ENCODE measurements around the gene USP1. TPM values are rescaled to one million over a fixed set of nuclear protein-coding genes. Genes with fewer than 3 reads are reported as not detected.

Gene USP1
- total RNA-seq, 2 donors from 2014 or later: 14.9 to 16.2 TPM

GRCh38 chr1:62493656-62494055 is 56.8 kb downstream of the USP1 start:
- H3K27me3 ChIP-seq: no peaks in the 10 kb centered on the region
- no peak overlapping the region for H3K27ac ChIP-seq
- DNase-seq (ENCODE audit: low spot score): no peak
- H3K4me1 ChIP-seq: no peaks in the 10 kb centered on the region
- H3K9me3 ChIP-seq: no peaks in the 10 kb centered on the region
- peaks cover 10% of the 10 kb centered on the region for H3K36me3 ChIP-seq
- TF ChIP-seq, protein P1, sequence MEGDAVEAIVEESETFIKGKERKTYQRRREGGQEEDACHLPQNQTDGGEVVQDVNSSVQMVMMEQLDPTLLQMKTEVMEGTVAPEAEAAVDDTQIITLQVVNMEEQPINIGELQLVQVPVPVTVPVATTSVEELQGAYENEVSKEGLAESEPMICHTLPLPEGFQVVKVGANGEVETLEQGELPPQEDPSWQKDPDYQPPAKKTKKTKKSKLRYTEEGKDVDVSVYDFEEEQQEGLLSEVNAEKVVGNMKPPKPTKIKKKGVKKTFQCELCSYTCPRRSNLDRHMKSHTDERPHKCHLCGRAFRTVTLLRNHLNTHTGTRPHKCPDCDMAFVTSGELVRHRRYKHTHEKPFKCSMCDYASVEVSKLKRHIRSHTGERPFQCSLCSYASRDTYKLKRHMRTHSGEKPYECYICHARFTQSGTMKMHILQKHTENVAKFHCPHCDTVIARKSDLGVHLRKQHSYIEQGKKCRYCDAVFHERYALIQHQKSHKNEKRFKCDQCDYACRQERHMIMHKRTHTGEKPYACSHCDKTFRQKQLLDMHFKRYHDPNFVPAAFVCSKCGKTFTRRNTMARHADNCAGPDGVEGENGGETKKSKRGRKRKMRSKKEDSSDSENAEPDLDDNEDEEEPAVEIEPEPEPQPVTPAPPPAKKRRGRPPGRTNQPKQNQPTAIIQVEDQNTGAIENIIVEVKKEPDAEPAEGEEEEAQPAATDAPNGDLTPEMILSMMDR (IDR thresholded peaks at IDR 0.05): no peak
- H3K4me3 ChIP-seq: no peak overlapping the region

- Histone ChIP-seq H3K4me3 (no peak overlapping the region), H3K4me1 (no peaks in the 10 kb centered on the region), H3K9me3 (no peaks in the 10 kb centered on the region), H3K36me3 (peaks cover 10% of the 10 kb centered on the region), H3K27ac (no peak overlapping the region), H3K27me3 (no peaks in the 10 kb centered on the region)
- TF ChIP-seq, protein P1 (IDR thresholded peaks at IDR 0.05): no peak
- no peak for DNase-seq (ENCODE audit: low spot score)
Observed at GRCh38 chr1:62494137-62494536, 57.3 kb downstream of the USP1 start.

- no peaks in the 10 kb centered on the region for H3K4me1 ChIP-seq
- TF ChIP-seq, protein P1 (IDR thresholded peaks at IDR 0.05): no peak
- no peaks in the 10 kb centered on the region for H3K27me3 ChIP-seq
- H3K9me3 ChIP-seq: no peaks in the 10 kb centered on the region
- DNase-seq (ENCODE audit: low spot score): no peak
- H3K36me3 ChIP-seq: peaks cover 10% of the 10 kb centered on the region
- no peak overlapping the region for H3K27ac ChIP-seq
- H3K4me3 ChIP-seq: no peak overlapping the region
Observed at GRCh38 chr1:62500210-62500609, 63.4 kb downstream of the USP1 start.

Other genes with a start within 250 kb of the USP1 start
- gene L1TD1, start 242.2 kb upstream of the USP1 start, total RNA-seq: not detected
- under 1 TPM; 0.12 to 0.63 TPM for gene KANK4, start 117.6 kb upstream of the USP1 start, total RNA-seq
- gene ANGPTL3, start 160.5 kb downstream of the USP1 start, total RNA-seq: not detected